ENCODE measurements around the gene PRC1. TPM values are rescaled to one million over a fixed set of nuclear protein-coding genes. Genes with fewer than 3 reads are reported as not detected.

Gene PRC1
- total RNA-seq, 1 experiment from 2014 or later, result 75.7 TPM

GRCh38 chr15:90948506-90948905 is 45.8 kb downstream of the PRC1 start:
- no CpG with 5 or more reads among the region's 8 CpGs for WGBS (ENCODE audit: extremely low coverage, insufficient read length, low lambda C conversion rate)
- Histone ChIP-seq H2BK120ac (ENCODE audit: low read depth, low read length, poor library complexity, severe bottlenecking) (no peak overlapping the region), H3K18ac (ENCODE audit: insufficient read length, low read depth, low read length) (no peak overlapping the region), H2BK12ac (ENCODE audit: insufficient read length, low read depth, low read length) (no peak overlapping the region), H4K91ac (ENCODE audit: insufficient read length, low read depth, low read length) (no peak overlapping the region), H3T11ph (ENCODE audit: low read length) (no peak overlapping the region), H3K27me3 (ENCODE audit: insufficient read depth, low read length) (no peaks in the 10 kb centered on the region), H3K23me2 (ENCODE audit: insufficient read length, low read depth, low read length, poor library complexity, severe bottlenecking) (peaks cover 3% of the 10 kb centered on the region), H3K9ac (ENCODE audit: extremely low read depth, insufficient read length, low read length) (no peak overlapping the region), H3K79me1 (ENCODE audit: insufficient read depth, low read depth, low read length, poor library complexity, severe bottlenecking) (no peaks in the 10 kb centered on the region), H2BK15ac (ENCODE audit: low read depth, low read length) (no peak overlapping the region), H4K8ac (replicated peaks; ENCODE audit: insufficient read length, low read depth, low read length) (no peak overlapping the region), H3K9me3 (ENCODE audit: control insufficient read depth, low read depth, low read length) (no peaks in the 10 kb centered on the region), H4K20me1 (ENCODE audit: control insufficient read depth, insufficient read depth, insufficient read length) (no peaks in the 10 kb centered on the region), H3K27ac (ENCODE audit: insufficient read length, low read depth, low read length) (no peak overlapping the region), H3K4me1 (ENCODE audit: insufficient read depth, low read length) (no peaks in the 10 kb centered on the region), H3K4me2 (ENCODE audit: insufficient read depth, insufficient read length, low read length) (no peak overlapping the region), H2AK5ac (ENCODE audit: insufficient read length, low read length) (no peak overlapping the region), H3K4ac (ENCODE audit: low read depth, low read length) (no peak overlapping the region), H3K23ac (ENCODE audit: insufficient read length, low read depth, low read length) (no peak overlapping the region), H2BK20ac (ENCODE audit: low read depth, low read length, poor library complexity, severe bottlenecking) (no peak overlapping the region), H2BK5ac (ENCODE audit: insufficient read length, low read length) (no peak overlapping the region), H3K56ac (ENCODE audit: insufficient read length, low read depth, low read length) (no peak overlapping the region), H3K14ac (ENCODE audit: insufficient read depth, low read length) (no peak overlapping the region), H3K79me2 (ENCODE audit: insufficient read depth, low read length) (no peaks in the 10 kb centered on the region), H2AFZ (ENCODE audit: low read length) (no peak overlapping the region), H4K5ac (ENCODE audit: insufficient read length, low read depth, low read length) (no peak overlapping the region)
- H3K27ac Mint-ChIP-seq, result peak overlapping the region in 1 of 3 experiments; percentile 49; a peak in 1 of 7 replicates
- H3K27me3 Mint-ChIP-seq (ENCODE audit: low read depth), result no peaks in the 10 kb centered on the region
- H3K36me3 Mint-ChIP-seq (ENCODE audit: insufficient read depth in 1 of 3, low read depth in 3 of 3), result peaks cover 37 to 88% (median 70%) of the 10 kb centered on the region in 3 experiments; a peak in 6 of 7 replicates
- no peak overlapping the region for H3K4me3 Mint-ChIP-seq
- H3K9me3 Mint-ChIP-seq, result no peaks in the 10 kb centered on the region
- no peaks in the 10 kb centered on the region for H3K4me1 Mint-ChIP-seq
- no peak for TF ChIP-seq CTCF (conservative IDR thresholded peaks at IDR 0.05)
- no peak for DNase-seq

All from H9 (cell line).